Spleen (tissue), 11 donors: ENCODE measurements around the gene TPO. TPM values are rescaled to one million over a fixed set of nuclear protein-coding genes. Genes with fewer than 3 reads are reported as not detected.

Experiments used
- DNase-seq: peaks from one replicate; pipeline ENCODE4 v3.0.0-alpha.2; 2020
- H3K27ac ChIP-seq, 8 donors: fragments of 200-600 bp; sonication (generic) in 7 of 8; 1 replicate in 4 of 8; 2 replicates in 4 of 8; pipeline versions ENCODE4 v1.5.0 to v1.8.0; 2016 to 2021; ENCODE audit warnings: inconsistent platforms in 4 of 8, mild to moderate bottlenecking in 4 of 8, moderate library complexity in 1 of 8
- H3K27me3 ChIP-seq, 7 donors: fragments of 200-600 bp; sonication (generic) in 6 of 7; replicated peaks in 1 of 7; 1 replicate in 4 of 7; 2 replicates in 3 of 7; pipeline versions ENCODE4 v1.5.0 to v1.8.0; 2016 to 2021; ENCODE audit warnings: inconsistent platforms in 3 of 7, mild to moderate bottlenecking in 1 of 7
- H3K36me3 ChIP-seq, 6 donors: fragments of 200-600 bp; sonication (generic) in 5 of 6; 1 replicate in 4 of 6; 2 replicates in 2 of 6; pipeline versions ENCODE4 v1.5.0 to v1.8.0; 2016 to 2021; ENCODE audit warnings: inconsistent platforms in 2 of 6
- H3K4me1 ChIP-seq, 6 donors: fragments of 200-600 bp; sonication (generic) in 5 of 6; 1 replicate in 3 of 6; 2 replicates in 3 of 6; pipeline versions ENCODE4 v1.5.0 to v1.8.0; 2016 to 2021; ENCODE audit warnings: inconsistent platforms in 3 of 6
- H3K4me3 ChIP-seq, 8 donors: fragments of 200-600 bp; sonication (generic) in 7 of 8; 1 replicate in 4 of 8; 2 replicates in 4 of 8; pipeline versions ENCODE4 v1.5.0 to v1.8.0; 2016 to 2021; ENCODE audit warnings: inconsistent platforms in 4 of 8, mild to moderate bottlenecking in 4 of 8, moderate library complexity in 2 of 8
- H3K9me3 ChIP-seq, 8 donors: fragments of 200-600 bp; sonication (generic) in 7 of 8; 1 replicate in 4 of 8; 2 replicates in 4 of 8; pipeline versions ENCODE4 v1.5.0 to v1.8.0; 2016 to 2021; ENCODE audit warnings: inconsistent platforms in 4 of 8
- CTCF ChIP-seq, 11 experiments: fragments of 200-600 bp in 7 of 11; fragments of 450-650 bp in 4 of 11; sonication (generic) in 4 of 11; IDR thresholded peaks in 8 of 11; conservative IDR thresholded peaks in 3 of 11; 1 replicate in 7 of 11; 2 replicates in 4 of 11; pipeline versions ENCODE4 v1.4.0 to v1.8.0; 2016 to 2021; ENCODE audit warnings: antibody characterized with exemption in 11 of 11, inconsistent platforms in 4 of 11, mild to moderate bottlenecking in 1 of 11
- POLR2A ChIP-seq, 3 donors: fragments of 450-650 bp; IDR thresholded peaks; one replicate each; pipeline ENCODE4 v1.5.1; 2017; ENCODE audit warnings: antibody characterized with exemption in 3 of 3, mild to moderate bottlenecking in 1 of 3
- POLR2AphosphoS5 ChIP-seq, 3 donors: sonication (generic); formaldehyde crosslinking; IDR thresholded peaks; one replicate each; pipeline ENCODE4 v1.5.1; 2017; ENCODE audit warnings: antibody characterized with exemption in 3 of 3
- WGBS, 5 donors: extraction: QIAGEN DNeasy Blood & Tissue Kit in 3 of 5; methylation state at CpG; one replicate each; pipeline versions ENCODE4 v1.1.5 to v1.1.7; 2013 to 2018; 5-methylcytosine and 5-hydroxymethylcytosine counted together
- intact Hi-C: fragments of 100-400 bp; cut with DNase I; formaldehyde crosslinking; loops from one replicate; pipeline ENCODE4 v1.15.0; 2023; ENCODE audit warnings: low total_unique reads
- polyA plus RNA-seq, 3 donors: library from polyadenylated mRNA; stranded (reverse); fragments of 200-250 nt; gene quantifications; one replicate each; pipeline ENCODE4 v1.2.1, GENCODE V29; 2013
- total RNA-seq, 7 donors: library from RNA; depleted of rRNA in 3 of 7; stranded (reverse); fragments of >200 nt in 3 of 7; fragmentation: NEBNext Ultra II Directional in 4 of 7; extraction: Animal tissue kit (Norgen Biotek cat#: 25700) in 4 of 7; gene quantifications; one replicate each; pipeline versions ENCODE4 v1.1.0 to v1.2.1, GENCODE V29; 2016 to 2021
- donor health status: healthy with polysubstance abuse.
- donor health status: DM: no; HTN: no; CAD: no; lungs with moderate emphysema.
- donor health status: DM: no; HTN: no; CAD: no.
- donor health status: Bipolar disorder and iron deficiency.
- donor health status: healthy.
- donor health status: DM: no; HTN: no; CAD: no.
- donor health status: DM: yes; HTN: yes; CAD: no.

Gene TPO
- total and polyA plus RNA-seq, 10 donors, result 14.4 to 127 (median 49.0) TPM

DNA sequence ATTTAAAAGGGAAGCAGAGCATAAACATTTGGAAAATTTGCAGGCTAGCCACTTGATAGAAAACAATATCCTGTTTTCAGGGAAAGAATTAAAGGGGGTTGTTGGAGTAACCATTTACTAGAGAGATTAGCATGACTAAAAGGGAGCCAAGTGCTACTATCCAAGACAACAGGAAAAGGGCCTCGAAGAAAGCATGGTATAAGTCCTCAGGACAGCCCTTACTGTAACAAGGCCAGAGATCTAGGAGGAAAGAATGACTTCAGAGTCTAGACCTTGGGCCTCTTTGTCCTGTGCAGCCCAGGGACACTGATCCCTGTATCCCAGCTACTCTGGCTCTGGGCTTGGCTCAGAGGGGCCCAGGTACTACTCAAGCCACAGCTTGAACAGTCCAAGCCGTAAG lies 16.6 kb downstream of the TPO start:
- Histone ChIP-seq H3K4me1 (no peaks in the 10 kb centered on the region), H3K27me3 (no peaks in the 10 kb centered on the region), H3K27ac (no peak overlapping the region), H3K4me3 (no peak overlapping the region), H3K36me3 (peaks cover 0 to 26% (median 0%) of the 10 kb centered on the region in 6 donors), H3K9me3 (no peaks in the 10 kb centered on the region)
- WGBS, 5 donors, result 50 to 88% (median 76%) methylated on average over 2 of the region's 2 CpGs
- intact Hi-C loops, result no loop called here
- no peak for TF ChIP-seq POLR2A (IDR thresholded peaks at IDR 0.05)
- no peak for TF ChIP-seq POLR2AphosphoS5 (IDR thresholded peaks at IDR 0.05)
- TF ChIP-seq CTCF (IDR thresholded peaks at IDR 0.05 in 8 of 11, conservative IDR thresholded peaks at IDR 0.05 in 3 of 11), result no peak
- DNase-seq, result no peak

DNA sequence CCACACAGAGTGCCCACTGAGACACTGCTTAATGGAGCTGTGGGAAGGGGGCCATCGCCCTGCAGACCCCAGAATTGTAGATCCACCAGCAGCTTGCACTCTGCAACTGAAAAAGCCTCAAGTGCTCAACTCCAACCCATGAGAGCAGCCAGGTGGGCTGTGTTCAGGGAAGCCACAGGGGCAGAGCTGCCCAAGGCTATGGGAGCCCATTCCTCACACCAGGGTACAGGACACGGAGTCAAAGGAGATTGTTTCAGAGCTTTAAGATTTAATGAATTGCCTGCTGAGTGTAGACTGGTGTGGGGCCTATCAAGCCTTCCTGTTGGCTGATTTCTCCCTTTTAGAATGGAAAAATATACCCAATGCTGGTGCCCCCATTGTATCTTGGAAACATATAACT lies 17.2 kb downstream of the TPO start:
- no peak for TF ChIP-seq CTCF (IDR thresholded peaks at IDR 0.05 in 8 of 11, conservative IDR thresholded peaks at IDR 0.05 in 3 of 11)
- no peak for TF ChIP-seq POLR2AphosphoS5 (IDR thresholded peaks at IDR 0.05)
- TF ChIP-seq POLR2A (IDR thresholded peaks at IDR 0.05), result no peak
- H3K27ac ChIP-seq, result no peak overlapping the region
- no peak overlapping the region for H3K4me3 ChIP-seq
- H3K9me3 ChIP-seq, result no peaks in the 10 kb centered on the region
- intact Hi-C loops, result no loop called here
- H3K4me1 ChIP-seq, result no peaks in the 10 kb centered on the region
- WGBS, 5 donors, result 72 to 94% (median 83%) methylated on average over 2 of the region's 2 CpGs
- DNase-seq, result no peak
- H3K36me3 ChIP-seq, result peaks cover 0 to 29% (median 0%) of the 10 kb centered on the region in 6 donors
- H3K27me3 ChIP-seq, result no peaks in the 10 kb centered on the region

GRCh38 chr2:1431886-1432400 lies 18.7 kb downstream of the TPO start:
- Histone ChIP-seq H3K4me3 (no peak overlapping the region), H3K36me3 (peaks cover 0 to 35% (median 0%) of the 10 kb centered on the region in 6 donors), H3K27me3 (no peaks in the 10 kb centered on the region), H3K4me1 (no peaks in the 10 kb centered on the region), H3K27ac (no peak overlapping the region), H3K9me3 (no peaks in the 10 kb centered on the region)
- DNase-seq, result no peak
- 83 to 93% (median 92%) methylated on average over 6 of the region's 6 CpGs for WGBS, 5 donors
- TF ChIP-seq POLR2A (IDR thresholded peaks at IDR 0.05) (no peak), CTCF (IDR thresholded peaks at IDR 0.05 in 8 of 11, conservative IDR thresholded peaks at IDR 0.05 in 3 of 11) (no peak), POLR2AphosphoS5 (IDR thresholded peaks at IDR 0.05) (no peak)
- intact Hi-C loops, result no loop called here

- no peak for TF ChIP-seq POLR2AphosphoS5 (IDR thresholded peaks at IDR 0.05)
- TF ChIP-seq CTCF (IDR thresholded peaks at IDR 0.05 in 8 of 11, conservative IDR thresholded peaks at IDR 0.05 in 3 of 11), result no peak
- TF ChIP-seq POLR2A (IDR thresholded peaks at IDR 0.05), result no peak
- DNase-seq, result no peak
- Histone ChIP-seq H3K36me3 (peaks cover 0 to 38% (median 0%) of the 10 kb centered on the region in 6 donors), H3K27me3 (no peaks in the 10 kb centered on the region), H3K27ac (no peak overlapping the region), H3K9me3 (no peaks in the 10 kb centered on the region), H3K4me1 (no peaks in the 10 kb centered on the region), H3K4me3 (no peak overlapping the region)
- intact Hi-C loops, result no loop called here
- WGBS, 5 donors, result 89 to 100% (median 93%) methylated on average over 2 of the region's 2 CpGs
Measured at GRCh38 chr2:1432726-1433125, 19.5 kb downstream of the TPO start.
